KMS-11 (cell line): ENCODE measurements around the gene OBSCN.

Experiments
- H2AFZ ChIP-seq: fragments of 200-600 bp; sonication (generic); 2 replicates; pipeline ENCODE4 v1.6.1; 2016; ENCODE audit warnings: antibody characterized with exemption, mixed run types, low read depth
- H3K27ac ChIP-seq: fragments of 200-600 bp; sonication (generic); 2 replicates; pipeline ENCODE4 v1.6.1; 2016; ENCODE audit warnings: mild to moderate bottlenecking, mixed run types
- H3K27me3 ChIP-seq: fragments of 200-600 bp; sonication (generic); 2 replicates; pipeline ENCODE4 v1.6.1; 2017; ENCODE audit warnings: mild to moderate bottlenecking, low read depth, mixed run types, moderate library complexity; ENCODE audit not compliant: insufficient read depth
- H3K36me3 ChIP-seq: fragments of 200-600 bp; sonication (generic); 2 replicates; pipeline ENCODE4 v1.6.1; 2017; ENCODE audit warnings: mild to moderate bottlenecking, mixed run types; ENCODE audit not compliant: insufficient read depth
- H3K4me1 ChIP-seq: fragments of 200-600 bp; sonication (generic); 2 replicates; pipeline ENCODE4 v1.6.1; 2016; ENCODE audit warnings: mild to moderate bottlenecking, low read depth, mixed run types; ENCODE audit not compliant: poor library complexity, severe bottlenecking
- H3K4me2 ChIP-seq: fragments of 200-600 bp; sonication (generic); 2 replicates; pipeline ENCODE4 v1.7.0; 2016; ENCODE audit warnings: mild to moderate bottlenecking, mixed run types
- H3K4me3 ChIP-seq: fragments of 200-600 bp; sonication (generic); IDR thresholded peaks from 2 replicates; pipeline ENCODE4 v1.6.1; 2017; ENCODE audit warnings: low read depth, low read length, mixed read lengths; ENCODE audit not compliant: insufficient read depth
- H3K79me2 ChIP-seq: fragments of 200-600 bp; sonication (generic); 2 replicates; pipeline ENCODE4 v1.6.1; 2016; ENCODE audit warnings: low read depth, mixed run types; ENCODE audit not compliant: insufficient read depth
- H3K9ac ChIP-seq: fragments of 200-600 bp; sonication (generic); 2 replicates; pipeline ENCODE4 v1.6.1; 2016; ENCODE audit warnings: mild to moderate bottlenecking, mixed run types
- H4K20me1 ChIP-seq: fragments of 200-600 bp; sonication (generic); 2 replicates; pipeline ENCODE4 v1.6.1; 2016; ENCODE audit warnings: mild to moderate bottlenecking, mixed run types; ENCODE audit not compliant: insufficient read depth
- CTCF ChIP-seq: fragments of 200-600 bp; sonication (generic); conservative IDR thresholded peaks from 2 replicates; pipeline ENCODE4 v1.6.1; 2017; ENCODE audit warnings: low read depth, mild to moderate bottlenecking, antibody characterized with exemption, low read length, moderate library complexity, mixed read lengths

The OBSCN gene

GRCh38 chr1:228289996-228290881 lies 82.4 kb downstream of the OBSCN start:
- Histone ChIP-seq H3K27me3 (no peaks in the 10 kb centered on the region), H3K9ac (no peak overlapping the region), H3K27ac (no peak overlapping the region), H2AFZ (no peak overlapping the region), H4K20me1 (no peaks in the 10 kb centered on the region), H3K4me1 (no peaks in the 10 kb centered on the region), H3K79me2 (no peaks in the 10 kb centered on the region), H3K36me3 (no peaks in the 10 kb centered on the region), H3K4me3 (no peak overlapping the region), H3K4me2 (no peak overlapping the region)
- TF ChIP-seq CTCF, result no peak

- Histone ChIP-seq H3K4me1 (no peaks in the 10 kb centered on the region), H3K79me2 (no peaks in the 10 kb centered on the region), H3K27me3 (no peaks in the 10 kb centered on the region), H3K4me3 (no peak overlapping the region), H3K27ac (no peak overlapping the region), H3K36me3 (no peaks in the 10 kb centered on the region), H3K9ac (no peak overlapping the region), H2AFZ (no peak overlapping the region), H3K4me2 (no peak overlapping the region), H4K20me1 (no peaks in the 10 kb centered on the region)
- TF ChIP-seq CTCF, result no peak
These were observed 84.2 kb downstream of the OBSCN start for GRCh38 chr1:228291906-228292608.

- Histone ChIP-seq H3K4me1 (no peaks in the 10 kb centered on the region), H2AFZ (no peak overlapping the region), H3K9ac (no peak overlapping the region), H3K36me3 (no peaks in the 10 kb centered on the region), H3K4me2 (no peak overlapping the region), H3K79me2 (no peaks in the 10 kb centered on the region), H3K4me3 (no peak overlapping the region), H3K27me3 (no peaks in the 10 kb centered on the region), H4K20me1 (no peaks in the 10 kb centered on the region), H3K27ac (no peak overlapping the region)
- TF ChIP-seq CTCF, result no peak
These were observed 84.7 kb downstream of the OBSCN start for GRCh38 chr1:228292609-228292911.

GRCh38 chr1:228293393-228293792 lies 85.5 kb downstream of the OBSCN start:
- TF ChIP-seq CTCF, result no peak

More at GRCh38 chr1:228293393-228293792, 85.5 kb downstream of the OBSCN start:
- no peak overlapping the region for H3K9ac ChIP-seq
- no peak overlapping the region for H3K4me3 ChIP-seq
- H3K27ac ChIP-seq, result no peak overlapping the region
- no peaks in the 10 kb centered on the region for H3K36me3 ChIP-seq
- no peaks in the 10 kb centered on the region for H4K20me1 ChIP-seq
- H3K79me2 ChIP-seq, result no peaks in the 10 kb centered on the region
- no peak overlapping the region for H3K4me2 ChIP-seq
- H3K4me1 ChIP-seq, result no peaks in the 10 kb centered on the region
- no peak overlapping the region for H2AFZ ChIP-seq
- no peaks in the 10 kb centered on the region for H3K27me3 ChIP-seq
